ENCODE results near the gene MDM2. TPM values are rescaled to one million over a fixed set of nuclear protein-coding genes. Genes with fewer than 3 reads are reported as not detected.

The MDM2 gene
- total and polyA plus RNA-seq, 2 donors (not counting 3 experiments of a cell fraction or from before 2014, with no cell fraction given) = 16.7 to 270 TPM

DNA sequence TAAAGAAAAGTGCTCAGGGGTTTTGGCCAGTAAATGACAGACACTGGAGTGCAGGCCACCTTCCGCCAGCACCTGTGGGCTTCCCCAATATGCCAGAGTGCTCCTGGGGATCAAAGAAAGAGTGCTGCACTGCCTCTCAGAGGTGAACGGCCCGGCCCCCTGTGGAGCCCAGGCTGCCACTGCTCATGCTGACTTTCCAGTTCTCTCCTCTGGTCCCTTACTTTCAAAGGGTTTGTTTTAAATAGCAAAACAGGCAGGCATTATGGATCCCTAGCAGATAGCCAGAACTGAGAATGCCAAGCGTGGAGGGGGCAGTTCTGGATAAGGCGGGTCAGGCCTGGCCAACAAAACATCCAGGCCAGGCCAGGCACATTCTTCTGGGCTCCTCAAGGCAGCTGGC lies 59.6 kb downstream of the MDM2 start:
- Histone ChIP-seq H3K9me3 (replicated peaks; ENCODE audit: control insufficient read depth, insufficient read depth, low read length) (no peaks in the 10 kb centered on the region), H2AFZ (ENCODE audit: low read depth, low read length) (no peak overlapping the region), H3K4me2 (ENCODE audit: insufficient read depth, low read length) (no peak overlapping the region), H3K4me1 (ENCODE audit: control insufficient read depth, extremely low read depth, insufficient read depth, low read length) (no peaks in the 10 kb centered on the region), H3K9ac (replicated peaks; ENCODE audit: extremely low read depth, insufficient read depth, low read length) (no peak overlapping the region), H3K27ac (ENCODE audit: insufficient read depth, low read depth, low read length) (no peak overlapping the region), H3K27me3 (ENCODE audit: control insufficient read depth in 2 of 2, insufficient read depth in 2 of 2, low read length in 2 of 2) (peaks cover 25 to 30% of the 10 kb centered on the region in 2 experiments), H3K4me3 (replicated peaks in 1 of 3; ENCODE audit: insufficient read depth in 1 of 3, low read depth in 1 of 3, low read length in 3 of 3) (no peak overlapping the region), H3K36me3 (ENCODE audit: control insufficient read depth in 2 of 2, extremely low read depth in 1 of 2, insufficient read depth in 2 of 2, low read length in 2 of 2) (no peaks in the 10 kb centered on the region), H3K9me1 (replicated peaks; ENCODE audit: control insufficient read depth, extremely low read depth, insufficient read depth, low read length) (no peaks in the 10 kb centered on the region), H4K20me1 (replicated peaks; ENCODE audit: control insufficient read depth, extremely low read depth, insufficient read depth, low read length) (no peaks in the 10 kb centered on the region), H3K79me2 (ENCODE audit: control insufficient read depth, insufficient read depth, low read length) (no peaks in the 10 kb centered on the region)
- CTCF ChIA-PET = interaction anchor here (0.9 to 2.3 kb wide), 6 partner anchors 203 to 387 kb away, joined by 3 to 7 read pairs (median 4); no protein-coding TSS in a partner anchor
- POLR2A ChIA-PET = no interaction called here
- TF ChIP-seq FOS (IDR thresholded peaks at IDR 0.05; ENCODE audit: borderline replicate concordance, insufficient read depth, low read length) (no peak), JUN (IDR thresholded peaks at IDR 0.05; ENCODE audit: borderline replicate concordance, insufficient read depth, insufficient read length, low read depth) (no peak), EZH2 (IDR thresholded peaks at IDR 0.05; ENCODE audit: borderline replicate concordance, low read depth, low read length, severe bottlenecking) (no peak), POLR2A (IDR thresholded peaks at IDR 0.05; ENCODE audit: low read depth, low read length) (no peak), POLR2AphosphoS5 (IDR thresholded peaks at IDR 0.05; ENCODE audit: insufficient read depth, low read depth, low read length) (no peak), GATA2 (IDR thresholded peaks at IDR 0.05; ENCODE audit: insufficient read depth, insufficient read length, low read depth, low read length) (no peak), MYC (IDR thresholded peaks at IDR 0.05; ENCODE audit: low read depth, low read length) (no peak)
- TF ChIP-seq, protein P1, sequence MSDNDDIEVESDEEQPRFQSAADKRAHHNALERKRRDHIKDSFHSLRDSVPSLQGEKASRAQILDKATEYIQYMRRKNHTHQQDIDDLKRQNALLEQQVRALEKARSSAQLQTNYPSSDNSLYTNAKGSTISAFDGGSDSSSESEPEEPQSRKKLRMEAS (IDR thresholded peaks at IDR 0.05; ENCODE audit: insufficient read depth, insufficient read length) = no peak
- TF ChIP-seq, protein P2, sequence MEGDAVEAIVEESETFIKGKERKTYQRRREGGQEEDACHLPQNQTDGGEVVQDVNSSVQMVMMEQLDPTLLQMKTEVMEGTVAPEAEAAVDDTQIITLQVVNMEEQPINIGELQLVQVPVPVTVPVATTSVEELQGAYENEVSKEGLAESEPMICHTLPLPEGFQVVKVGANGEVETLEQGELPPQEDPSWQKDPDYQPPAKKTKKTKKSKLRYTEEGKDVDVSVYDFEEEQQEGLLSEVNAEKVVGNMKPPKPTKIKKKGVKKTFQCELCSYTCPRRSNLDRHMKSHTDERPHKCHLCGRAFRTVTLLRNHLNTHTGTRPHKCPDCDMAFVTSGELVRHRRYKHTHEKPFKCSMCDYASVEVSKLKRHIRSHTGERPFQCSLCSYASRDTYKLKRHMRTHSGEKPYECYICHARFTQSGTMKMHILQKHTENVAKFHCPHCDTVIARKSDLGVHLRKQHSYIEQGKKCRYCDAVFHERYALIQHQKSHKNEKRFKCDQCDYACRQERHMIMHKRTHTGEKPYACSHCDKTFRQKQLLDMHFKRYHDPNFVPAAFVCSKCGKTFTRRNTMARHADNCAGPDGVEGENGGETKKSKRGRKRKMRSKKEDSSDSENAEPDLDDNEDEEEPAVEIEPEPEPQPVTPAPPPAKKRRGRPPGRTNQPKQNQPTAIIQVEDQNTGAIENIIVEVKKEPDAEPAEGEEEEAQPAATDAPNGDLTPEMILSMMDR (IDR thresholded peaks at IDR 0.05; ENCODE audit: extremely low read depth in 1 of 2, insufficient read depth in 1 of 2, low read depth in 1 of 2, low read length in 2 of 2) = no peak
- BruUV-seq (replicated peaks) = no TSS peak
- dilution Hi-C loops (cut with MboI; ENCODE audit: extremely low pct_ligation_motif_present, low sequenced_read_pairs) = no loop called here
- no peak for FAIRE-seq
- intact Hi-C loops (cut with micrococcal nuclease) = no loop called here
- DNase-seq (ENCODE audit: low read depth, low spot score) = no peak
